ENCODE results near the gene TP53I11. TPM values are rescaled to one million over a fixed set of nuclear protein-coding genes. Genes with fewer than 3 reads are reported as not detected.

Gene TP53I11
- total RNA-seq, 1 donor from 2014 or later = 23.1 TPM

- no peaks in the 10 kb centered on the region for H3K36me3 ChIP-seq
- Mint-ChIP-seq H3K36me3 (no peaks in the 10 kb centered on the region), H3K27me3 (ENCODE audit: insufficient read depth, low read depth) (peaks cover 4% of the 10 kb centered on the region), H3K4me3 (no peak overlapping the region), H3K27ac (peak overlapping the region; percentile 94), H3K9me3 (no peaks in the 10 kb centered on the region), H3K4me1 (peaks cover 37% of the 10 kb centered on the region)
- H2AFZ ChIP-seq (replicated peaks) = no peak overlapping the region
- no peak overlapping the region for H3K4me2 ChIP-seq
- H3K27me3 ChIP-seq = no peaks in the 10 kb centered on the region
- no peaks in the 10 kb centered on the region for H3K79me2 ChIP-seq (ENCODE audit: low read depth)
- no peaks in the 10 kb centered on the region for H4K20me1 ChIP-seq (ENCODE audit: low read depth)
- no peak overlapping the region for H3K27ac ChIP-seq
- H3K4me3 ChIP-seq = no peak overlapping the region
- no peak for TF ChIP-seq EZH2phosphoT487 (IDR thresholded peaks at IDR 0.05)
- TF ChIP-seq, protein P1, sequence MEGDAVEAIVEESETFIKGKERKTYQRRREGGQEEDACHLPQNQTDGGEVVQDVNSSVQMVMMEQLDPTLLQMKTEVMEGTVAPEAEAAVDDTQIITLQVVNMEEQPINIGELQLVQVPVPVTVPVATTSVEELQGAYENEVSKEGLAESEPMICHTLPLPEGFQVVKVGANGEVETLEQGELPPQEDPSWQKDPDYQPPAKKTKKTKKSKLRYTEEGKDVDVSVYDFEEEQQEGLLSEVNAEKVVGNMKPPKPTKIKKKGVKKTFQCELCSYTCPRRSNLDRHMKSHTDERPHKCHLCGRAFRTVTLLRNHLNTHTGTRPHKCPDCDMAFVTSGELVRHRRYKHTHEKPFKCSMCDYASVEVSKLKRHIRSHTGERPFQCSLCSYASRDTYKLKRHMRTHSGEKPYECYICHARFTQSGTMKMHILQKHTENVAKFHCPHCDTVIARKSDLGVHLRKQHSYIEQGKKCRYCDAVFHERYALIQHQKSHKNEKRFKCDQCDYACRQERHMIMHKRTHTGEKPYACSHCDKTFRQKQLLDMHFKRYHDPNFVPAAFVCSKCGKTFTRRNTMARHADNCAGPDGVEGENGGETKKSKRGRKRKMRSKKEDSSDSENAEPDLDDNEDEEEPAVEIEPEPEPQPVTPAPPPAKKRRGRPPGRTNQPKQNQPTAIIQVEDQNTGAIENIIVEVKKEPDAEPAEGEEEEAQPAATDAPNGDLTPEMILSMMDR (IDR thresholded peaks at IDR 0.05) = no peak
- H3K4me1 ChIP-seq = peaks cover 39% of the 10 kb centered on the region
- H3K9ac ChIP-seq = no peak overlapping the region
- H3F3A ChIP-seq (ENCODE audit: low read depth) = peaks cover 34% of the 10 kb centered on the region
- peak; percentile 55 for DNase-seq (ENCODE audit: low spot score)
- no peaks in the 10 kb centered on the region for H3K9me3 ChIP-seq (ENCODE audit: low read depth)
These were observed 23.1 kb upstream of the TP53I11 start for GRCh38 chr11:44973632-44974401.

DNA sequence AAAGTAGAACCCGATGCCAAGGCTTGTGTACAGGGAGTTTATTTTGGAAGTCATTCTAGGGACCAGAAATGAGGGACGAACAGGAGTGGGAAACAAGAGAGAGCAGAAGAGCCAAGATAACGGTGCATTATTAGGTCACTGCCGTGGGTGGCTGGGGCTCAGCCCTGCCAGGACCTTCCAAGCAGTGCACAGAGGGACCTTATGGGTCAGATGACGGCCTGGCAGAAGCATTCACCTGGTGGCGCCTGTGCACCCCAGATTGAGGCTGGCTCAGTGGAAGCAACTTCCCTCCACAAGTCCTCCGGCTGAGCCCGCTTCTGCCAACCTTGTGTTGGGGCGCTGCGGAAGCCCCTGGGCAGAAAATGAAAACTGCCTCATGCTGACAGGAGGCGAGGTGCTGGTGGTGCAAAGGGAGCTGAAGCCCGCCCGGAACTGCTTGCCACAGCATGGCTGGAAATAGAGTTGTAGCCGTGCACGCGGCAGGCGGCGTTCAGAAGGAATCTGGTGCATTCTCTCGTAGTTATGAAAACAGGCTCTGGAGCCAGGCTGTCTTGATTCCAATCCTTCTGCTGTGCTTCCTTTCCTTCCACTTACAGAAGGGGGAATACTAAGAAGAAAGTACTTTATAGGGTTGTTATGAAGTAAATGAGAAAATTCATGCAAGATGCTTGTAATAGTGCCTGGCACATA is 22.2 kb upstream of the TP53I11 start:
- Mint-ChIP-seq H3K4me3 (peak overlapping the region; percentile 57), H3K27ac (no peak overlapping the region), H3K9me3 (no peaks in the 10 kb centered on the region), H3K36me3 (no peaks in the 10 kb centered on the region), H3K4me1 (peaks cover 37% of the 10 kb centered on the region), H3K27me3 (ENCODE audit: insufficient read depth, low read depth) (peaks cover 6% of the 10 kb centered on the region)
- Histone ChIP-seq H3K36me3 (no peaks in the 10 kb centered on the region), H3K4me2 (no peak overlapping the region), H3K4me3 (no peak overlapping the region), H3K79me2 (ENCODE audit: low read depth) (no peaks in the 10 kb centered on the region), H3K9me3 (ENCODE audit: low read depth) (no peaks in the 10 kb centered on the region), H4K20me1 (ENCODE audit: low read depth) (no peaks in the 10 kb centered on the region), H3K27me3 (no peaks in the 10 kb centered on the region), H3K4me1 (peaks cover 34% of the 10 kb centered on the region), H3K9ac (no peak overlapping the region), H3K27ac (no peak overlapping the region), H3F3A (ENCODE audit: low read depth) (peaks cover 28% of the 10 kb centered on the region), H2AFZ (replicated peaks) (no peak overlapping the region)
- TF ChIP-seq EZH2 (IDR thresholded peaks at IDR 0.05) = no peak
- TF ChIP-seq, protein P1 (IDR thresholded peaks at IDR 0.05) = no peak
- no peak for TF ChIP-seq EZH2phosphoT487 (IDR thresholded peaks at IDR 0.05)
- no peak for DNase-seq (ENCODE audit: low spot score)

GRCh38 chr11:44971185-44971584 is 20.5 kb upstream of the TP53I11 start:
- H3K9me3 ChIP-seq (ENCODE audit: low read depth) = no peaks in the 10 kb centered on the region
- no peak overlapping the region for H3K4me3 Mint-ChIP-seq
- H3F3A ChIP-seq (ENCODE audit: low read depth) = peaks cover 14% of the 10 kb centered on the region
- no peak overlapping the region for H3K4me2 ChIP-seq
- H3K4me1 ChIP-seq = peaks cover 20% of the 10 kb centered on the region
- TF ChIP-seq EZH2phosphoT487 (IDR thresholded peaks at IDR 0.05) (no peak), EZH2 (IDR thresholded peaks at IDR 0.05) (no peak)
- TF ChIP-seq, protein P1 (IDR thresholded peaks at IDR 0.05) = no peak
- no peak overlapping the region for H3K9ac ChIP-seq
- no peaks in the 10 kb centered on the region for H3K9me3 Mint-ChIP-seq
- H3K4me3 ChIP-seq = no peak overlapping the region
- no peak for DNase-seq (ENCODE audit: low spot score)
- no peaks in the 10 kb centered on the region for H3K79me2 ChIP-seq (ENCODE audit: low read depth)
- H3K27me3 Mint-ChIP-seq (ENCODE audit: insufficient read depth, low read depth) = peaks cover 11% of the 10 kb centered on the region
- no peaks in the 10 kb centered on the region for H4K20me1 ChIP-seq (ENCODE audit: low read depth)
- H3K4me1 Mint-ChIP-seq = peaks cover 33% of the 10 kb centered on the region
- H3K36me3 ChIP-seq = no peaks in the 10 kb centered on the region
- H3K27me3 ChIP-seq = no peaks in the 10 kb centered on the region
- no peak overlapping the region for H2AFZ ChIP-seq (replicated peaks)
- no peak overlapping the region for H3K27ac ChIP-seq
- no peak overlapping the region for H3K27ac Mint-ChIP-seq
- H3K36me3 Mint-ChIP-seq = no peaks in the 10 kb centered on the region

All from neural progenitor cell (in vitro differentiated cells).